NK-92 (cell line): Measurements from ENCODE around the gene ARL15.

Source experiments
- DNase-seq: peaks from one replicate; lab custom pipeline; 2025; ENCODE audit not compliant: unreplicated experiment; lab: John Stamatoyannopoulos, UW

Gene ARL15

GRCh38 chr5:54162184-54162583, 148.2 kb downstream of the ARL15 start:
- DNase-seq = no peak

GRCh38 chr5:54160329-54160728, 150.0 kb downstream of the ARL15 start:
- no peak for DNase-seq

- no peak for DNase-seq
Observed at GRCh38 chr5:54159893-54160195, 150.5 kb downstream of the ARL15 start.

GRCh38 chr5:54159153-54159892, 151.1 kb downstream of the ARL15 start:
- no peak for DNase-seq

GRCh38 chr5:54156577-54156976, 153.8 kb downstream of the ARL15 start:
- DNase-seq = no peak

GRCh38 chr5:54150841-54151240, 159.5 kb downstream of the ARL15 start:
- DNase-seq = no peak

GRCh38 chr5:54148858-54149257, 161.5 kb downstream of the ARL15 start:
- no peak for DNase-seq

GRCh38 chr5:54148067-54148845, 162.1 kb downstream of the ARL15 start:
- no peak for DNase-seq

GRCh38 chr5:54146916-54147315, 163.5 kb downstream of the ARL15 start:
- no peak for DNase-seq

GRCh38 chr5:54146390-54146789, 164.0 kb downstream of the ARL15 start:
- no peak for DNase-seq

- DNase-seq = no peak
Observed at GRCh38 chr5:54140247-54140840, 170.0 kb downstream of the ARL15 start.

- DNase-seq = no peak
Observed at GRCh38 chr5:54136516-54137440, 173.6 kb downstream of the ARL15 start.

GRCh38 chr5:54135042-54135441, 175.3 kb downstream of the ARL15 start:
- no peak for DNase-seq

- DNase-seq = no peak
Observed at GRCh38 chr5:54133917-54134316, 176.5 kb downstream of the ARL15 start.

- DNase-seq = no peak
Observed at GRCh38 chr5:54120473-54120872, 189.9 kb downstream of the ARL15 start.

GRCh38 chr5:54117957-54118356, 192.4 kb downstream of the ARL15 start:
- DNase-seq = no peak

- DNase-seq = no peak
Observed at GRCh38 chr5:54115735-54116403, 194.5 kb downstream of the ARL15 start.

GRCh38 chr5:54113060-54113459, 197.3 kb downstream of the ARL15 start:
- DNase-seq = no peak

GRCh38 chr5:54109626-54110330, 200.6 kb downstream of the ARL15 start:
- DNase-seq = no peak

- no peak for DNase-seq
Observed at GRCh38 chr5:54108136-54108535, 202.2 kb downstream of the ARL15 start.
